Measurements from ENCODE around the gene TRMT1.
"Not testable (repeated sequence)": the region's sequence is repeated elsewhere in the genome, so short reads cannot be mapped to it uniquely, and the experiment has no call there.

The TRMT1 gene

GRCh38 chr19:13116282-13117175 is at the start of gene TRMT1:
TSS of gene TRMT1 (minus strand) at chr19:13116740. CDS start at chr19:13116399, 341 bp downstream.
- peak; percentile 86 for DNase-seq (ENCODE audit: low read depth in 2 of 2)

- not testable (repeated sequence) for DNase-seq (ENCODE audit: low read depth in 2 of 2)
Observed at GRCh38 chr19:13166151-13166550, 49.6 kb upstream of the TRMT1 start.

GRCh38 chr19:13165162-13165997 is 48.8 kb upstream of the TRMT1 start:
- DNase-seq (ENCODE audit: low read depth in 2 of 2), result no peak

DNA sequence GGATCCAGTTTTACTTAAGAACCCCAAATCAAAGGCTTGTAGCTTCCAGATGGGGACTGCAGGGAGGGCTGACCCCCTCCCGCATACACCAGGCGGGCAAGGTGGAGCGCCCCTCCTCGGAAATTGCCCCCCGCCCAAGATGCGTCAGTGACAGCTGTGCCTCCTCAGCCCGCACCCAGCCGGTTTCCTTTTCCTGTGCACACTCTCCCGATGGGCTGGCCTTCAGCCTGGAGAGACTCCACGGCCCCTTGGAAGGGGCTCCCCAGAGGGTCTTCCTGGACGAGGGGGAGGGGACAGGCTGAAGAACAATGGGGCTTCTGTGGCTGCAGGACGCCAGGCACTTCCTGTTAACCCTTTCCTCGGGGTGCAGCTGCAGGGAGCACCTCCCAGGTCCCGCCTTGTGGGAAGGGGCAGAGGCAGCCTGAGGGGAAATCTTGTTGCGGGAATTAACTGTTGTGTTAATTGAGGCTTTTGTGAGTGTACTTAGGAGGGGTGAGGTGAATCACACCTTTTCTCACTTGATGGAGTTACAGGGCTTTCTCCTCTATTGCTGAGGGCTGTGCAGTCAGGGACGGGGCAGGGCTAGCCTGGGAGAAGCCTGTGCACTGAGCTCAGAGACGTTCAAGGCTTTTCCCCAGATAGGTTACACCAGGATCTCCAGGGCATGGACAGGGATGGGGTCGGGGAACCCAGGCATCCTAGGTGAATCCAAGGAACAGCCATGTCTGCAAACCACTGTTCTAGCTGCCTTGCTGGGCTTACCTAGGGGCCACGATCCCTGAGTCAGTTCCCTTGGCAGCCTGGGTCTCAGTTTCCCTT is 48.0 kb upstream of the TRMT1 start:
- DNase-seq (ENCODE audit: low read depth in 2 of 2), result no peak

GRCh38 chr19:13163609-13164342 is 47.2 kb upstream of the TRMT1 start:
- DNase-seq (ENCODE audit: low read depth in 2 of 2), result peak in 1 of 2 donors; percentile 38

DNA sequence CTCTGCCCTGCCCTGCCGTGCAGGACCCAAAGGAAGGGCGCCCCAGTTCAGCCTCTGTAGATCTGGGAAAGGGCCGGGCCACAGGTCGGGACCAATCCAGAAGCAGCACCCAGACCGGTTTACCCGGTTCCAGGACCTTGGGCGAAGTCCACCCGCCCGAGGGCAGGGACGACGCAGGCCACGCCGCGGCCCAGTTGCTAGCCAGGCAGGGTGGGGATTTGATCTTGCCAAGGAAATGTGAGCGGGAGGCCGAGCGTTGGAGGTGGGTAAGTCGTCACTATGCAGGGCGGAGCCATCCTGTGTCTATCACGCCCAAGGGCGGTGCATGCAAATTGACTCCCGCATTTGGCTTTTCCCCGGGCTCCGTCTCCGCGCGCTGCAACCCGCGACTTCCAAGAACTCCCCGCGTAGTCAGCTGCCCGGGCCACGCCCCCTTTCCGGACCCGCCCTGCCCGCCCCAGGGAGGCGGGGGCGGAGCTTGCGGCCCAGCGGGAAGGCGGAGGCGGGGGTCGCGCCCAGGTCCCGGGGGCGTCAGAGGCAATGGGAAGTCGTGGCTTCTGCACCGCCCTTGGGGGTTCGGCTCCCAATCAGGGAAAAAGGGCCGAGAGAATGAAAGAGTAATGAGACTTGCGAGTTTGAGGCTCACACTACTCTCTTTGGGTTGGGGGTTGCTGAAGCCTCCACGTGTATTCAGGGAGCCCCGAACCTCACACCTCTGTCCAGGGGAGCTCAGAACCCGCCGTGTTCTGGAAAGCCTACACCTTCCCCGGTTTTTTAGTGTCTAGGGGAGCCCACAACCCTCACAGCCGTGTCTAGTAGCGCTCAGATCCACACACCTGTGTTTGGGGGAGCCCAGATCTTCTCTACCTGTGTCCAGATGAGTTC is 46.4 kb upstream of the TRMT1 start:
- peak; percentile 88 to 90 for DNase-seq (ENCODE audit: low read depth in 2 of 2)

DNA sequence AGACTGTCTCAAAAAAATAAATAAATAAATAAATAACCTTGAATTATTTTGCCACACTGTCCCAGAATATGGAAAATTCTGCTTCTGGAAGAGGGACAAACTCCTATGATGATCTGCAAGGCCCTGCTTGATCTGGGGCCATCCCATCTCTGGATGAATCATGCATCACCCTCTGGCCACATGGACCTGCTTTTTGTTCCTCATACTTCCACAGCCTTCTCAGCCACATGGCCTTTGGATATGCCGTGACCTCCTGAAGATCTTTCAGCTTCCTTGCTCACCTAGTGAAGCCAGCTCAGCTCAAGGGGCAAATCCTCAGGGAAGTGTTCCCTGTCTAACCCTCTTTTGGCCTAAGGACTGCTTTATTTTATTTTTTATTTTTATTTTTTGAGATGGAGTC is 44.0 kb upstream of the TRMT1 start:
- DNase-seq (ENCODE audit: low read depth in 2 of 2), result no peak

- no peak for DNase-seq (ENCODE audit: low read depth in 2 of 2)
Observed at GRCh38 chr19:13159713-13160112, 43.2 kb upstream of the TRMT1 start.

DNA sequence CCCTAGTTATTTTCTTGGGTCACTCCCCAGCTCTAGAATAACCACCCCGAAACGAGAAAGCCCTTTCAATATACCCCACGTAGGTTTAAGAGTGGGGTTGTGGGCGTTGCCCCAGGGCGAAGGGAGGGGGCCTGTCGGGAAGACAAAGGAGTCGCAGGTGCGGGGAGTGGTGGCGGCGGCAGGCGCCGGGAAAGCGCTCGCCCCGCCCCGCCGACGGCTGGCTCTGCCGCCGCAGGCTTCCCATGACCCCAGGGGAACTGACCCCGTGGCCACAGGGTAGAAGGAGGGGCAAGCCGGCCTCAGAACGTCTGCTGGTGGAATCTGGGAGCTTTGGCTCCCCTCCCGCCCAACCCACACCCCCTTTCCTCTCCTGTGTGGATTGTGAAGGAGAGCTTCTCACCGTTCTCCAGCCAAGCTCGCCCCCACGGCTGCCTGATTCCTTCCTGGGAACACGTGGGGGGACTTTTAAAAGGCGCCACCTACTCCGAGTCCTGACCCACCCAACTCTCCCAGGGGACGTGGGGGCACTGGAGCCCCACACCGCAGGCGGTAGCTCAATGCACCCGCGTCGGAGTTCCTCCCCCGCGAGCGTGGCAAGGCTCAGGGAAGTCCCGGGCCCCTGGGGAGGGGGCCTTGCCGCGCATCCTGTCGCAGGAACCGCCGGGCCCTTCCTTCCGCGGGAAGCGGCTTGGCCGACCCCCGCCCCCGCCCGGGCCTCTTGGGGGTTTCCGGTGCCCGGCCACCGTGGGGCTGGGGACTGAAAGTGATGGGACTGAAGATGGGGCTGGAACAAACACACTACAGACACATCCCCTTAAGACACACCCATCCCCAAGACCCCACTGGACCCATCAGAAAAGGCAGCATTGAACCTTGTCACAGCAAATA is 39.2 kb upstream of the TRMT1 start:
- peak; percentile 70 to 79 for DNase-seq (ENCODE audit: low read depth in 2 of 2)

- peak; percentile 73 to 77 for DNase-seq (ENCODE audit: low read depth in 2 of 2)
Observed at GRCh38 chr19:13154911-13155471, 38.5 kb upstream of the TRMT1 start.

DNA sequence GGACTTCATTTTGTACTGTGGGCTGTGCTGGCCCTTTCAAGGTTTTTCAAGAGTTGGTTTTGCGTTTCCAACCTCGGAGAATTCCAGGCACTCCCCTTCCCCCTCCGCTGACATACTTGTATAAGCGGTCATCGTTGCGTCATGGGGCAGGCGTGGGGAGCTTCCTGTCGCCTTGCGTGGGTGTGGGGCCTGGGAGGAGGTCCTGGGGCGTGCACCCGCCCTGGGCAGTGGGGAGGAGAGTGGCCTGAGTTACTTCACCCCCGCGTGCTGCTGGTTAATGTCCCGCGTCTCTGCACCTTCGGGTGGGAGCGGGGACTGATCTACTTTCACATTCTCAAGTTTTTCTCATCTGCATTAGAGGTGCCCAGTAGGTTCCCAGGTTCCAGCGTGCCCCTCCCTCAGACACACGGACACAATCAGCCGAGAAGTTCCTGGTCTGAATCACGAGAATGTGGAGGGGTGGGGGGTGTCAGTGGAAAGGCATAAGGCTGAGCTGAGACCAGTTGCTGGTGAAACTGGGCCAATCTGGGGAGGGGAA is 37.8 kb upstream of the TRMT1 start:
- peak; percentile 66 to 67 for DNase-seq (ENCODE audit: low read depth in 2 of 2)

DNA sequence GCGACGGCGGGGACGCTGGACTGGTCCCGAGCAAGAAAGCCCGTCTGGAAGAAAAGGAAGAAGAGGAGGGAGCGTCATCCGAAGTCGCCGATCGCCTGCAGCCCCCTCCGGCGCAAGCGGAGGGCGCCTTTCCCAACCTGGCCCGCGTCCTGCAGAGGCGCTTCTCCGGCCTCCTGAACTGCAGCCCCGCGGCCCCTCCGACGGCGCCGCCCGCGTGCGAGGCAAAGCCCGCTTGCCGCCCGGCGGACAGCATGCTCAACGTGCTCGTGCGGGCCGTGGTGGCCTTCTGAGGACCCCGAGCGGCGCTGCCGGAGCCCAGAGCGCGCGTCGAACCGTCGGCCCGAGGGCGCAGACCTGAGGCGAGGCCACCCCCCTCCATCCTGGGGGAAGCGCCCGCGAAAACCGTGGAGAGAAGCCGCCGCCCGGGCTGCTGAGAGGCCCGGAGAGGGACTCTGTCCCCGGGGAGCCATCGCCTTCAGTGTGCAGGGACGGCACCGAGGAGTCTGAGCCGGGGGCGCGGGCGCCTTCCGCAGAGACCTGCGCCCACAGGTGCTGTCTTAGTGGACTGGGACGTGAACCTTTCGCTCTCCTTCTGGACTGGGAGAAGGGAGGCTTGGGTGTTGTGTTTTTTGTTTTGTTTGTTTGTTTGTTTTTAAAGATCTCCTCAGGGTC is 37.2 kb upstream of the TRMT1 start:
- no peak for DNase-seq (ENCODE audit: low read depth in 2 of 2)

DNA sequence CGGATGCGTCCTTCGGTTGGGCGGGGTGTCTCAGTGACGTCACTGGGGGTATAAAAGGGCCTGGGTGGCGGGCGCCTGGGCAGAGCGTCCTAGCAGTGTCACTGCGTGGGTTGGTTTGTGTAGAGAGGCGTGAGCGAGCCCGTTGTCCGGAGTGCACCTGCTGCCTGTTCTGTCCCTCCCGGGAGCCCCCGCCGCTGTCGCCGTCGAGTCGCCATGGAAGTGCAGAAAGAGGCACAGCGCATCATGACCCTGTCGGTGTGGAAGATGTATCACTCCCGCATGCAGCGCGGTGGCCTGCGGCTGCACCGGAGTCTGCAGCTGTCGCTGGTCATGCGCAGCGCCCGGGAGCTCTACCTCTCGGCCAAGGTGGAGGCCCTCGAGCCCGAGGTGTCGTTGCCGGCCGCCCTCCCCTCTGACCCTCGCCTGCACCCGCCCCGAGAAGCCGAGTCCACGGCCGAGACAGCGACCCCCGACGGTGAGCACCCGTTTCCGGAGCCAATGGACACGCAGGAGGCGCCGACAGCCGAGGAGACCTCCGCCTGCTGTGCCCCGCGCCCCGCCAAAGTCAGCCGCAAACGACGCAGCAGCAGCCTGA is 36.5 kb upstream of the TRMT1 start:
- DNase-seq (ENCODE audit: low read depth in 2 of 2), result peak; percentile 90 to 92

DNA sequence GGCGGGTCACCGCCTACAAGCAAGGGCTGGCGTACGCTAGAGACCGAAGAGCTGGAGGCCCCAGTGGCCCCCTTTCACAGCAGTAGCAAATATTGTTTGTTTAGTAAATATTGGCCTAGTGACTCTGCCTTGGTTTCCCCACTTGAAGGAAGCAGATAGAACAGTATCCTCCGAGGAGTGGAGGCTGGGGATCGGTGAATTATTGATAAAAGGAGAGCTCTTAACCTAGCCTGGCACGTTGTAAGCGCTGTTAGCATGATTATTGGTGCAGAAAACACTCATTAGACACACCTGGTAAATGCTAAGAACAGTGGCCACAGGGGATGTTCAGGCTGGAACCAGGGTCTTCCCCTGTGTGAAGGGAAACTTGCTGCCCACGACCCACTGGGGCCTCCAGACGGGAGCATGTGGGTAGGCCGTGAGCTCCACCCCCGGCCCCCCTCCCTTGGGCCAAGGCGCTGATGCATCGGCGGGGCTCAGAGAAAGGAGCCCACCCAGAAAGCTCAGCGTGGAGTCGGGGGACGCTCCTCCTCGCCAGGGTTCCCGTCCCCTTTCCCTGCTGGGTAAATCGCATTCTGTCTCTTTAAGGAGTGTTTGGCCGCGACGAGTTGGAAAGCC is 35.9 kb upstream of the TRMT1 start:
- no peak for DNase-seq (ENCODE audit: low read depth in 2 of 2)

GRCh38 chr19:13151605-13152355 is 35.2 kb upstream of the TRMT1 start:
- peak; percentile 94 to 95 for DNase-seq (ENCODE audit: low read depth in 2 of 2)

DNA sequence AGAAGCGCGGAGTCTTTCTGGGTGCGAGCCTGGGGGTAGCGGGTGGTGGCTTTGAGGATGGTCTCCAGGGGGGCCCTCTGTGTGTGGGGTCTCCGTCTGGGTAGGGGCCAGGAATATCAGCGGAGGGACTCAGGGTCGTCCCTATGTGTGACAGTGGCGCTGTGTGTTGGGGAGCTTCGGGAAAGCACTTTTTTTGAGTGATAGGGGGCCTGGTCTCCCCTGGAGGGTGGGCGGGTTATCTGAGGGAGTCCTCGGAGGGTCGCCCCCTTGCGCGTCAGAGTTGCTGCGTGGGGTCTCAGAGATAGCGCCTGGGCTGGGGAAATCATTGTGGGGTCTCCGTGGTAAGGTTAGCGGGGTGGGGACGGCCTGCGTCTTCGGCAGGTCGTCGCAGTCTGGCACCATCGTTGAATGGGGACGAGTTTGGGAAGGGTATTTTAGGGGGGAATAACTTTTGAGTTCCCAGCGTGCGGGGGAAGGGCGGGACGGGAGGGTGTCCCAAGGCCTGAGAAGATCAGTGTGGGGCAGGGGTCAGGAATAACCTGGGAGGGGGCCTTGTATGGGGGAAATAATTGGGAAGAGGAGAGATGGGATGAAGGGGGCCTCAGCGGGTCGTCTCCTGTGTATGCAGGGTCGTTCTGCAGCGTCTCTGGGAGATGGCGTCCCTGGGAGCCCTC is 34.5 kb upstream of the TRMT1 start:
- no peak for DNase-seq (ENCODE audit: low read depth in 2 of 2)
